ENCODE measurements around the gene DNMT3L.

GRCh38 chr21:44261675-44262295, at the start of gene DNMT3L:
- TF ChIP-seq CTCF (IDR thresholded peaks at IDR 0.05; ENCODE audit: low read length) (no peak), EZH2 (IDR thresholded peaks at IDR 0.05; ENCODE audit: borderline replicate concordance, low read length) (no peak)

Data from OCI-LY1 (cell line).